ENCODE measurements around the gene IGSF5.

IGSF5 gene

GRCh38 chr21:39756285-39756684, 11.3 kb downstream of the IGSF5 start:
- Histone ChIP-seq H3K23ac (ENCODE audit: low read length) (no peak overlapping the region), H4K8ac (ENCODE audit: low read depth, low read length) (no peak overlapping the region), H3K79me1 (ENCODE audit: low read length) (no peaks in the 10 kb centered on the region), H2BK120ac (ENCODE audit: low read depth, low read length) (no peak overlapping the region), H2BK15ac (replicated peaks; ENCODE audit: low read depth) (no peak overlapping the region), H3K36me3 (ENCODE audit: control insufficient read depth, insufficient read depth, low read length) (no peaks in the 10 kb centered on the region), H3K4me2 (ENCODE audit: low read length) (no peak overlapping the region), H2BK5ac (ENCODE audit: low read length) (no peak overlapping the region), H3K79me2 (ENCODE audit: control insufficient read depth, insufficient read depth, low read length) (no peaks in the 10 kb centered on the region), H3K27ac (ENCODE audit: low read depth, low read length) (no peak overlapping the region), H3K56ac (ENCODE audit: low read length) (no peak overlapping the region), H3K4me3 (ENCODE audit: low read length) (no peak overlapping the region), H3K27me3 (ENCODE audit: insufficient read depth, low read length, poor library complexity) (no peaks in the 10 kb centered on the region), H4K5ac (ENCODE audit: low read length) (no peak overlapping the region), H3K4me1 (ENCODE audit: control insufficient read depth, low read depth, low read length) (no peaks in the 10 kb centered on the region), H2AK5ac (ENCODE audit: low read length) (no peak overlapping the region), H3K18ac (ENCODE audit: low read length) (no peak overlapping the region), H3K9ac (ENCODE audit: low read length) (no peak overlapping the region), H3K4ac (ENCODE audit: low read depth, low read length) (no peak overlapping the region)
- no CpG with 5 or more reads among the region's 8 CpGs for WGBS (ENCODE audit: extremely low coverage, insufficient coverage, low lambda C conversion rate)
- no peak for DNase-seq

DNA sequence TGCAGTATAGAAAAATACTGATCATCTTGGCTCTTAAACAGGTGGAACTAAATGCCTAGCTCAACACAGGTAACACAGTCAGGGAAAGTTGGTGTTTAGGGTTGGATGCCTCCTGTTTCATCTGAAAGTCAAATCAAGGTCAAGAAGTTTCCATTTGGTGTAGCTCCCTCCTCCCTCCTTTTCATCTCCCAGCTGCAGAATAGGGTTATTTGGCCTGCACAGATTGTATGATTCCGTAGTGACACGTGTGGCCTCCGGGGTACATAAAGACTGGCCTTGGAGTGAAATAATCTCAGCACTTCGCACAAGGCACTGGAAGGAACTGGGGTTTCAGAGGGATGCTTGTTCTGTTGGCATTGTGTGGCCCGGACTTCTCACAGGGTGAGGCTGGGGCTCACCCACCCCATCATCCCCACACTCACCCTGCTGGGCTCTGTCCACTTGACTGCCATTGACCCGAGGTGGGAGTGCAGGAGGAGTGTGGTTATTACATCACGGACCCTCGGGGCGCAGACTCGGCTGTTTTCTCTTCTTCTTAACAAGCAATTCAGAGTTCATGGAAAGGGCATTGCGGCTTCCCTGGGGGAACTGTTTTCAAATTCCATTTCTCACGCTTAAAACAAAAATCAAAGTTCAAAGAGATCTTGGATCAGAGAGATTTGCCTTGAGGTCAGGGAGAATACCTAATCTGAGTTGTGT, 18.4 kb downstream of the IGSF5 start:
- Histone ChIP-seq H3K36me3 (ENCODE audit: control insufficient read depth, insufficient read depth, low read length) (no peaks in the 10 kb centered on the region), H3K4ac (ENCODE audit: low read depth, low read length) (no peak overlapping the region), H3K4me2 (ENCODE audit: low read length) (no peak overlapping the region), H3K18ac (ENCODE audit: low read length) (no peak overlapping the region), H2BK15ac (replicated peaks; ENCODE audit: low read depth) (no peak overlapping the region), H3K79me2 (ENCODE audit: control insufficient read depth, insufficient read depth, low read length) (no peaks in the 10 kb centered on the region), H2BK120ac (ENCODE audit: low read depth, low read length) (no peak overlapping the region), H3K27ac (ENCODE audit: low read depth, low read length) (no peak overlapping the region), H3K9ac (ENCODE audit: low read length) (no peak overlapping the region), H4K8ac (ENCODE audit: low read depth, low read length) (no peak overlapping the region), H2AK5ac (ENCODE audit: low read length) (no peak overlapping the region), H2BK5ac (ENCODE audit: low read length) (no peak overlapping the region), H3K56ac (ENCODE audit: low read length) (no peak overlapping the region), H3K4me1 (ENCODE audit: control insufficient read depth, low read depth, low read length) (no peaks in the 10 kb centered on the region), H4K5ac (ENCODE audit: low read length) (no peak overlapping the region), H3K79me1 (ENCODE audit: low read length) (no peaks in the 10 kb centered on the region), H3K27me3 (ENCODE audit: insufficient read depth, low read length, poor library complexity) (no peaks in the 10 kb centered on the region), H3K23ac (ENCODE audit: low read length) (no peak overlapping the region), H3K4me3 (ENCODE audit: low read length) (no peak overlapping the region)
- WGBS (ENCODE audit: extremely low coverage, insufficient coverage, low lambda C conversion rate): no CpG with 5 or more reads among the region's 12 CpGs
- DNase-seq: no peak

DNA sequence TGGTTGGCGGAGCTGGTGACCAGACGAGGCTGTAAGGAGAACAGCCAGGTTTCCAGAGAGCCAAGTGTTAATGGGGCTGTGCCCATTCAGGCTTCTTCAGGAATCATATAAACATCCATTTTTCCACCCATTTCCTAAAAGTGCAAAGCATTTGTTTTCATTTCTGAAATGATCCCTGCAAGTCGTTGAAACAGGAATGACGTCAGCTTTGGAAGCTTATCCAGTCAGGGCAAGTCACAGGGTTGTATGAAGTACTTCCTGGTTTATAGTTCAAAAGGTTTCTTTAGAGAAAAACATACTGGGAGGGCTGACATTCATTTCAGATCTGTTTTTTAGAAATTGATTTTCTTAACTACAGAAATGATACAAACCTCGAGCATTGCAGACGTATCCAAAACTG, 29.2 kb downstream of the IGSF5 start:
- H3K18ac ChIP-seq (ENCODE audit: low read length): no peak overlapping the region
- H4K5ac ChIP-seq (ENCODE audit: low read length): no peak overlapping the region
- no peak overlapping the region for H3K4me3 ChIP-seq (ENCODE audit: low read length)
- no peak overlapping the region for H3K56ac ChIP-seq (ENCODE audit: low read length)
- H2AK5ac ChIP-seq (ENCODE audit: low read length): no peak overlapping the region
- H2BK5ac ChIP-seq (ENCODE audit: low read length): no peak overlapping the region
- no peaks in the 10 kb centered on the region for H3K27me3 ChIP-seq (ENCODE audit: insufficient read depth, low read length, poor library complexity)
- no peak overlapping the region for H3K23ac ChIP-seq (ENCODE audit: low read length)
- WGBS (ENCODE audit: extremely low coverage, insufficient coverage, low lambda C conversion rate): no CpG with 5 or more reads among the region's 6 CpGs
- no peak for DNase-seq
- no peak overlapping the region for H4K8ac ChIP-seq (ENCODE audit: low read depth, low read length)
- no peak overlapping the region for H3K4ac ChIP-seq (ENCODE audit: low read depth, low read length)
- no peaks in the 10 kb centered on the region for H3K4me1 ChIP-seq (ENCODE audit: control insufficient read depth, low read depth, low read length)
- no peaks in the 10 kb centered on the region for H3K79me1 ChIP-seq (ENCODE audit: low read length)
- no peaks in the 10 kb centered on the region for H3K36me3 ChIP-seq (ENCODE audit: control insufficient read depth, insufficient read depth, low read length)
- no peak overlapping the region for H3K9ac ChIP-seq (ENCODE audit: low read length)
- H3K4me2 ChIP-seq (ENCODE audit: low read length): no peak overlapping the region
- no peaks in the 10 kb centered on the region for H3K79me2 ChIP-seq (ENCODE audit: control insufficient read depth, insufficient read depth, low read length)
- H2BK120ac ChIP-seq (ENCODE audit: low read depth, low read length): no peak overlapping the region
- H3K27ac ChIP-seq (ENCODE audit: low read depth, low read length): no peak overlapping the region
- H2BK15ac ChIP-seq (replicated peaks; ENCODE audit: low read depth): no peak overlapping the region

DNA sequence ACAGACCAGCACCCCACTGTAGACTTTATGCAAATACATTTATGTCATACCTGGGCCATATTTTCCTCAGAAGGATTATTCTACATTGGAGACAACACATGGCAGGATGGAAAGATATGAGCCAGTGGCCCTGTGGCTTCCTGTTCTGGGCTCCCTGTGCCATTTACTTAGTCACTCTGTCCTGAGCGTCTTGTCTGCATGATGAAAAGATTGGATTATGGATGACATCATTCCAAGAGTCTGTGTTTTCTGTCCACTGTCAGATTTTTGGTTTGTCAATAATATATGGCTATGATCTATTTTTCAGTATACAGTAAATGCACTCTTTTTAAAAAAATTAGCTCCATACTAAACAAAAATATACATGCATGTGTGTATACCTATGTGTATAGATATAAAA, 30.8 kb downstream of the IGSF5 start:
- H3K9ac ChIP-seq (ENCODE audit: low read length): no peak overlapping the region
- no peaks in the 10 kb centered on the region for H3K4me1 ChIP-seq (ENCODE audit: control insufficient read depth, low read depth, low read length)
- no peak overlapping the region for H3K4ac ChIP-seq (ENCODE audit: low read depth, low read length)
- DNase-seq: no peak
- H3K79me2 ChIP-seq (ENCODE audit: control insufficient read depth, insufficient read depth, low read length): no peaks in the 10 kb centered on the region
- no peaks in the 10 kb centered on the region for H3K79me1 ChIP-seq (ENCODE audit: low read length)
- no peak overlapping the region for H2AK5ac ChIP-seq (ENCODE audit: low read length)
- H3K56ac ChIP-seq (ENCODE audit: low read length): no peak overlapping the region
- H3K36me3 ChIP-seq (ENCODE audit: control insufficient read depth, insufficient read depth, low read length): no peaks in the 10 kb centered on the region
- H3K27ac ChIP-seq (ENCODE audit: low read depth, low read length): no peak overlapping the region
- H3K27me3 ChIP-seq (ENCODE audit: insufficient read depth, low read length, poor library complexity): no peaks in the 10 kb centered on the region
- H2BK5ac ChIP-seq (ENCODE audit: low read length): no peak overlapping the region
- H4K8ac ChIP-seq (ENCODE audit: low read depth, low read length): no peak overlapping the region
- no peak overlapping the region for H3K4me3 ChIP-seq (ENCODE audit: low read length)
- H3K4me2 ChIP-seq (ENCODE audit: low read length): no peak overlapping the region
- H4K5ac ChIP-seq (ENCODE audit: low read length): no peak overlapping the region
- H2BK120ac ChIP-seq (ENCODE audit: low read depth, low read length): no peak overlapping the region
- H3K18ac ChIP-seq (ENCODE audit: low read length): no peak overlapping the region
- H2BK15ac ChIP-seq (replicated peaks; ENCODE audit: low read depth): no peak overlapping the region
- no peak overlapping the region for H3K23ac ChIP-seq (ENCODE audit: low read length)
- WGBS (ENCODE audit: extremely low coverage, insufficient coverage, low lambda C conversion rate): no CpG with 5 or more reads among the region's 1 CpG

DNA sequence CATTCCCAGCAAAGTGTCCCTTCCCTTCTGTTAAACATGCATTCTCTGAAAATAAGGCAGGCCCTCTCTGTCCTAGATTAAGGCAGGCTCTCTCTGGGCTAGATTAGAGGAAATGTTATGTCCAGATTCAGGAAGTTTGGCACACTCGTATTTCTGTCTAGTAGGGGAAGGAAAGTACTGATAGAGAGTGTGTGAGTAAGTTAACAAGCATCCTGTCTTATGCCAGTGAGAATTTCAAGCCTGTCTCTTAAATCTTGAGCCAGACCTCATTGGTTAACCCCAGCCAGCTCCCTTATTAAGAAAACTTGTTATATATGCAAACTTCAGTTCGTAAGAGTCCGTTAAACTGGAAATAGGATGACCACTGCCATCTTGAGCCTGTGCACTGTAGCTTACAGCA, 31.6 kb downstream of the IGSF5 start:
- Histone ChIP-seq H3K27me3 (ENCODE audit: insufficient read depth, low read length, poor library complexity) (no peaks in the 10 kb centered on the region), H3K79me2 (ENCODE audit: control insufficient read depth, insufficient read depth, low read length) (no peaks in the 10 kb centered on the region), H3K79me1 (ENCODE audit: low read length) (no peaks in the 10 kb centered on the region), H3K27ac (ENCODE audit: low read depth, low read length) (no peak overlapping the region), H3K23ac (ENCODE audit: low read length) (no peak overlapping the region), H2AK5ac (ENCODE audit: low read length) (no peak overlapping the region), H3K4ac (ENCODE audit: low read depth, low read length) (no peak overlapping the region), H2BK5ac (ENCODE audit: low read length) (no peak overlapping the region), H3K4me3 (ENCODE audit: low read length) (no peak overlapping the region), H3K4me1 (ENCODE audit: control insufficient read depth, low read depth, low read length) (no peaks in the 10 kb centered on the region), H3K18ac (ENCODE audit: low read length) (no peak overlapping the region), H3K56ac (ENCODE audit: low read length) (no peak overlapping the region), H2BK120ac (ENCODE audit: low read depth, low read length) (no peak overlapping the region), H3K36me3 (ENCODE audit: control insufficient read depth, insufficient read depth, low read length) (no peaks in the 10 kb centered on the region), H4K8ac (ENCODE audit: low read depth, low read length) (no peak overlapping the region), H3K9ac (ENCODE audit: low read length) (no peak overlapping the region), H4K5ac (ENCODE audit: low read length) (no peak overlapping the region), H3K4me2 (ENCODE audit: low read length) (no peak overlapping the region), H2BK15ac (replicated peaks; ENCODE audit: low read depth) (no peak overlapping the region)
- no CpG with 5 or more reads among the region's 3 CpGs for WGBS (ENCODE audit: extremely low coverage, insufficient coverage, low lambda C conversion rate)
- no peak for DNase-seq

- DNase-seq: no peak
These were observed 36.3 kb downstream of the IGSF5 start for GRCh38 chr21:39781331-39781730.

More at GRCh38 chr21:39781331-39781730, 36.3 kb downstream of the IGSF5 start:
- no peak overlapping the region for H3K9ac ChIP-seq (ENCODE audit: low read length)
- no peak overlapping the region for H3K27ac ChIP-seq (ENCODE audit: low read depth, low read length)
- H3K79me1 ChIP-seq (ENCODE audit: low read length): no peaks in the 10 kb centered on the region
- H2AK5ac ChIP-seq (ENCODE audit: low read length): no peak overlapping the region
- WGBS (ENCODE audit: extremely low coverage, insufficient coverage, low lambda C conversion rate): no CpG with 5 or more reads among the region's 3 CpGs
- no peak overlapping the region for H4K8ac ChIP-seq (ENCODE audit: low read depth, low read length)
- no peaks in the 10 kb centered on the region for H3K27me3 ChIP-seq (ENCODE audit: insufficient read depth, low read length, poor library complexity)
- H3K4me1 ChIP-seq (ENCODE audit: control insufficient read depth, low read depth, low read length): no peaks in the 10 kb centered on the region
- no peak overlapping the region for H2BK120ac ChIP-seq (ENCODE audit: low read depth, low read length)
- no peak overlapping the region for H3K4me3 ChIP-seq (ENCODE audit: low read length)
- no peak overlapping the region for H3K56ac ChIP-seq (ENCODE audit: low read length)
- H3K23ac ChIP-seq (ENCODE audit: low read length): no peak overlapping the region
- H3K36me3 ChIP-seq (ENCODE audit: control insufficient read depth, insufficient read depth, low read length): no peaks in the 10 kb centered on the region
- H2BK15ac ChIP-seq (replicated peaks; ENCODE audit: low read depth): no peak overlapping the region
- no peak overlapping the region for H4K5ac ChIP-seq (ENCODE audit: low read length)
- H3K4ac ChIP-seq (ENCODE audit: low read depth, low read length): no peak overlapping the region
- no peaks in the 10 kb centered on the region for H3K79me2 ChIP-seq (ENCODE audit: control insufficient read depth, insufficient read depth, low read length)
- no peak overlapping the region for H3K18ac ChIP-seq (ENCODE audit: low read length)
- H3K4me2 ChIP-seq (ENCODE audit: low read length): no peak overlapping the region
- H2BK5ac ChIP-seq (ENCODE audit: low read length): no peak overlapping the region

Measured in mesendoderm (in vitro differentiated cells).